ENCODE results near the gene CKS2. TPM values are rescaled to one million over a fixed set of nuclear protein-coding genes. Genes with fewer than 3 reads are reported as not detected.
"Not testable (repeated sequence)": the region's sequence is repeated elsewhere in the genome, so short reads cannot be mapped to it uniquely, and the experiment has no call there.

CKS2 gene
- total and polyA plus RNA-seq, 5 experiments from 2014 or later: 4.8 to 13.6 (median 7.0) TPM

DNA sequence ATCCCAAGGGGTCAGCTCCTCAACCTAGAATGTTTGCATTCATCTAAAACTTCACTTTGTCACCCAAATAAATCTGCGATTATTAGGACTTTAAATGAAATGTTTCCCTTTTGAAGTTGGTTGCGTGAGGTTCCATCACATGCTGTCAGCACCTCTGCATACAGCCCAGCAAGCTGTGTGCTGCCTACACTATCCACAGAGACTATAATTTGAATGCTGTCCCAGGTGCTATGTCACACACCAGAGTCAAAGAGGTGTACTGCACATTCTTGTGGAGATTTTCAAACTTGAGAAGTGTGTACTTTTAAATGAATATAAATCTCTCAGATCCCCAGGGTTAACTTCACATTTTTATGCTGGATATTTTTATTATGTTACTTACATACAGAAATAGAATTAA is 19.3 kb upstream of the CKS2 start:
- H3K36me3 Mint-ChIP-seq: peaks cover 2 to 17% (median 6%) of the 10 kb centered on the region in 3 donors
- no peak for DNase-seq
- POLR2A ChIA-PET: no interaction called here
- no peak overlapping the region for H3K27ac Mint-ChIP-seq
- no peak overlapping the region for H3K4me3 Mint-ChIP-seq
- H3K9me3 Mint-ChIP-seq: peaks cover 0 to 7% (median 0%) of the 10 kb centered on the region in 9 donors
- H3K4me1 Mint-ChIP-seq: no peaks in the 10 kb centered on the region
- no peak for ATAC-seq
- H3K27me3 Mint-ChIP-seq: peaks cover 0 to 12% (median under 1%) of the 10 kb centered on the region in 5 donors

DNA sequence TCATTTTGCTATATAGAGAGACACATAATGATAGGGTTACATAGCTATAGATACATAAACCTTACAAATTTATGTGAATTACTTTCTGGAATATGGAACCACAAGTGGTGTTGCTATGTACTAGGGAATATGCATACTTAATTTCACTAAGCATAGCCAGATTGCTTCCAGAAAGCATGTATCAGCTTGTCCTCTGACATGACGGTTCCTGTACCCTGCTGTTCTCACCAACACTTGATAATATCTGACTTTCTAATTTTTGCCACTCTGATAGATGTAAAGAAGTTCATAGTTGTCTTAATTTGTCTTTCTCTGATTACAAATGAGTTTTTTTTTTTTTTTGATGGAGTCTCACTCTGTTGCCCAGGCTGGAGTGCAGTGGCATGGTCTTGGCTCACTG is 18.0 kb upstream of the CKS2 start:
- POLR2A ChIA-PET: no interaction called here
- Mint-ChIP-seq H3K4me1 (no peaks in the 10 kb centered on the region), H3K9me3 (peaks cover 0 to 7% (median 0%) of the 10 kb centered on the region in 9 donors), H3K36me3 (peaks cover 2 to 8% (median 6%) of the 10 kb centered on the region in 3 donors), H3K4me3 (no peak overlapping the region), H3K27ac (no peak overlapping the region), H3K27me3 (peaks cover 0 to 14% (median 2%) of the 10 kb centered on the region in 5 donors)
- no peak for DNase-seq
- ATAC-seq: no peak

DNA sequence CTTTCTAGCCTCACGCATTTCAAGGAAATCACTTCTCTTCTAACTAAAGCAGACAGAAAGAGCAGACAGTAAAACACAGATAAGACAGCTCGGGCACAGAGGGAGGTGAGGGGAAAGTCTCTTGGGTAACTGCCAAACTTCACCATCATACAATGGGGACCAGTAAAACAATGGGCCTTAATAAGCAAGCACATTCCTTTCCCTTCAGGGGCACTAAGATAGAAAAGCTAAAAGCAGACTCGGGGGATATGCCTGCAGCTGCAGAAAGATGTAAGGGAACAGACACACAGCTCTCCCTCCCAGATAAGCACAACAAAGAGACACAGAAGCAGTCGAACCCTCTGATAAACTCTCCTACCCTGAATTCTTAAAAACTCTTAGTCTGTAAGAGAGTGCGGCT is 15.6 kb upstream of the CKS2 start:
- H3K4me1 Mint-ChIP-seq: no peaks in the 10 kb centered on the region
- H3K27ac Mint-ChIP-seq: no peak overlapping the region
- peaks cover 0 to 7% (median 0%) of the 10 kb centered on the region in 9 donors for H3K9me3 Mint-ChIP-seq
- ATAC-seq (no peak), DNase-seq (no peak)
- peaks cover 0 to 14% (median 2%) of the 10 kb centered on the region in 5 donors for H3K27me3 Mint-ChIP-seq
- POLR2A ChIA-PET: no interaction called here
- H3K4me3 Mint-ChIP-seq: no peak overlapping the region
- peaks cover 2 to 9% (median 6%) of the 10 kb centered on the region in 3 donors for H3K36me3 Mint-ChIP-seq

DNA sequence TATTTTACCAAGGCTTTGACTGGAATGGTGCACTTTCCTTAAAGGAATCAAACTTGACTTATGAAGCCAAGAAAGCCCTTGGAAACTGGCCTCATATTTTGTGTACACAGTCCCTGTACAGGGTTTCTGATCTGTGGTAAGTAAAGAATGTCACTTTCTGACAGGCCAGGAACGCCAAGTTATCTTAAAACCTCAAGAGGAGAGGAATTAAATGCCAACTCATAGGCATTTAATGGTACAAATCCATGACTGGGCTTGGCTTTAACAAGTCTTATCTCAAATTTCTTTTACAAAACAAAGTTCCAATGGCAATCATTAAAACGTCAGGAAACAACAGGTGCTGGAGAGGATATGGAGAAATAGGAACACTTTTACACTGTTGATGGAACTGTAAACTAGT is 9.0 kb upstream of the CKS2 start:
- H3K36me3 Mint-ChIP-seq, H3K27ac Mint-ChIP-seq, POLR2A ChIA-PET, DNase-seq, H3K27me3 Mint-ChIP-seq, H3K9me3 Mint-ChIP-seq, H3K4me3 Mint-ChIP-seq, ATAC-seq: not testable (repeated sequence)
- H3K4me1 Mint-ChIP-seq: peaks cover 0 to 13% (median 0%) of the 10 kb centered on the region in 4 donors

DNA sequence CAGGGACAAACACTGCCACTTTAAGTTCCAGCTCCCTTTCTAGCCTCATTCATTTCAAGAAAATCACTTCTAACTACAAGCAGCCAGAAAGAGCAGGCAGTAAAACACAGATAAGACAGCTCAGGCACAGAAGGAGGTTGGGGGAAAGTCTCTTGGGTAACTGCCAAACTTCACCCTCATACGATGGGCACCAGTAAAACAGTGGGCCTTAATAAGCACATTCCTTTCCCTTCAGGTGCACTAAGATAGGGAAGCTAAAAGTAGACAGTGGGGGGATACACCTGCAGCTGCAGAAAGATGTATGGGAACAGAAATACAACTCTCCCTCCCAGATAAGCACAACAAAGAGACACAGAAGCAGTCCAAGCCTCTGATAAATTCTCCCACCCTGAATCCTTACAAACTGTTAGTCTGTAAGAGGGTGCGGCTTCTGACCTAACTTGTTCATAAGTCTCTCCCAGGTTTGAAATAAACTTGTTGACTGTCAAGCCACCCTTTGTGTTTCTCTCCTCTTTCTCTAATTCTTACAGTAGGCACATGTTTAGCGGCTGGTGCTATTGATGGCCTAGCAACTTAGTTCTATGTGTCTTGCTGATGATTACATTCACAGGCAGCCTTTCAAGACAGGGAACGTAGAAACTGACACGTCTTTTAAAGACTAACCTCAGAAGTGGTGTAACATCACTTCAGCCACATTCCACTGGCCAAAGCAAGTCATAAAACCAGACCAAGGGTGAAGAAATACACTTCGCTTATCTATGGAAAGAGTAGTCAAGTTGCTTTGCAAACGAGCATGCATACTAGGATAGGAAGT is 6.8 kb upstream of the CKS2 start:
- Mint-ChIP-seq H3K27me3 (no peaks in the 10 kb centered on the region), H3K4me1 (peaks cover 0 to 19% (median 3%) of the 10 kb centered on the region in 4 donors), H3K9me3 (no peaks in the 10 kb centered on the region), H3K36me3 (peaks cover 0 to 5% (median 4%) of the 10 kb centered on the region in 3 donors), H3K27ac (peak overlapping the region in 1 of 10 donors; percentile 17), H3K4me3 (no peak overlapping the region)
- ATAC-seq (no peak), DNase-seq (no peak)
- POLR2A ChIA-PET: interaction anchor here (0.7 kb wide), 1 partner anchor 17 kb away, joined by 3 read pairs; no protein-coding TSS in a partner anchor

DNA sequence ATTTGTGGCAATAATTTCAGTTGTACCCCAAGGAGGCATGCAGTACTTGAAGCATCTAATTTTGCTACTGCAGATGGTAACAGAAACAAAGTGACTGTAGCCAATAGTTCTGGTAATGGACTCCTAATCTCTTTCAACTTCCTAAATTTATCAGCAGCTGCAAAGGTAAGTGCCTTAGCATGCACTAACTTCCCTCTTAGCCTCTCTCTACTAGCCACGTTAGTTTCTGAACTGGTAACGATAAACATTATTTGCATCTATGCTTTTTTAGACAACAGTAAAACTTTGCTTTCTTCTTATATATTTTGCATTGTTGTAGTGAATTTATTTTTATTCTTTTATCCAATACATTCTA is 6.2 kb upstream of the CKS2 start:
- Mint-ChIP-seq H3K36me3 (peaks cover 0 to 5% (median 4%) of the 10 kb centered on the region in 3 donors), H3K4me1 (peaks cover 0 to 24% (median 7%) of the 10 kb centered on the region in 4 donors), H3K4me3 (no peak overlapping the region), H3K9me3 (no peaks in the 10 kb centered on the region), H3K27me3 (no peaks in the 10 kb centered on the region), H3K27ac (no peak overlapping the region)
- no peak for DNase-seq
- ATAC-seq: no peak
- POLR2A ChIA-PET: no interaction called here

DNA sequence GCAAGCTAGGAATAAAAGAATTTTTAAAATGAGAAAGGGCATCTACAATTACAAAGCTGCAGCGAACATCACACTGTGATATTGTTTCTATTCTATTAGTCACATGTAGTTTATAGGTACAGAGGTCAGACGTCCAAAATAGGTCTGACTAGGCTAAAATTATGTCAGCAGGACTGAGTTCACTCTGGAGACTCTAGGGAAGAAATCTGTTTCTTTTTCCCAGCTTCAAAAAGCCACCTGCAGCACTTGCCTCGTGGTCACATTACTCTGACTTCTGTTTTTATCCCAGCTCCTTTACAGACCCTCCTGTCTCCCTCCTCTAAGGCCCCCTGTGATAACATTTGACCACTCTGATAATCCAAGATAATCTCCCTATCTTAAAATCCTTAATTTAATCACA is 5.1 kb upstream of the CKS2 start:
- no peak for ATAC-seq
- peak overlapping the region in 1 of 10 donors; percentile 5 for H3K27ac Mint-ChIP-seq
- POLR2A ChIA-PET: no interaction called here
- no peak overlapping the region for H3K4me3 Mint-ChIP-seq
- H3K27me3 Mint-ChIP-seq: no peaks in the 10 kb centered on the region
- H3K9me3 Mint-ChIP-seq: no peaks in the 10 kb centered on the region
- no peak for DNase-seq
- peaks cover 0 to 4% (median 3%) of the 10 kb centered on the region in 3 donors for H3K36me3 Mint-ChIP-seq
- peaks cover 4 to 32% (median 12%) of the 10 kb centered on the region in 4 donors for H3K4me1 Mint-ChIP-seq

DNA sequence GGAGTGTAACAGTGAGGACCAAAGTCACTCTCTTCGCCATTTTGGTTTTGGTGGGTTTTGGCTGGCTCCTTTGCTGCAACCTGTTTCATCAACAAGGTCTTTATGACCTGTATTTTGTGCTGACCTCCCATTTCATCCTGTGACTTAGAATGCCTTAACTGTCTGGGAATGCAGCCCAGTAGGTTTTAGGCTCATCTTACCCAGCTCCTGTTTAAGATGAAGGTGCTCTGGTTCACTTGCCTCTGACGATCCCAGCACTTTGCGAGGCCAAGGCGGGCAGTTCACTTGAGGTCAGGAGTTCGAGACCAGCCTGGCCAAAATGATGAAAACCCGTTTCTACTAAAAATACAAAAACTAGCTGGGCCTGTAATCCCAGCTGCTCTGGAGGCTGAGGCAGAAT is 1.8 kb upstream of the CKS2 start:
- H3K4me1 Mint-ChIP-seq: peaks cover 4 to 56% (median 21%) of the 10 kb centered on the region in 4 donors
- POLR2A ChIA-PET: interaction anchor here (2.9 kb wide), 1 partner anchor 10 kb away, joined by 29 read pairs; the partner anchor contains the start of gene SECISBP2
- DNase-seq (no peak), ATAC-seq (no peak)
- H3K36me3 Mint-ChIP-seq: peaks cover 0 to 4% (median 2%) of the 10 kb centered on the region in 3 donors
- H3K4me3 Mint-ChIP-seq: peak overlapping the region in 9 of 10 donors; percentile 71 to 97 (median 96)
- H3K27me3 Mint-ChIP-seq: no peaks in the 10 kb centered on the region
- H3K9me3 Mint-ChIP-seq: no peaks in the 10 kb centered on the region
- peak overlapping the region; percentile 84 to 100 (median 100) for H3K27ac Mint-ChIP-seq

DNA sequence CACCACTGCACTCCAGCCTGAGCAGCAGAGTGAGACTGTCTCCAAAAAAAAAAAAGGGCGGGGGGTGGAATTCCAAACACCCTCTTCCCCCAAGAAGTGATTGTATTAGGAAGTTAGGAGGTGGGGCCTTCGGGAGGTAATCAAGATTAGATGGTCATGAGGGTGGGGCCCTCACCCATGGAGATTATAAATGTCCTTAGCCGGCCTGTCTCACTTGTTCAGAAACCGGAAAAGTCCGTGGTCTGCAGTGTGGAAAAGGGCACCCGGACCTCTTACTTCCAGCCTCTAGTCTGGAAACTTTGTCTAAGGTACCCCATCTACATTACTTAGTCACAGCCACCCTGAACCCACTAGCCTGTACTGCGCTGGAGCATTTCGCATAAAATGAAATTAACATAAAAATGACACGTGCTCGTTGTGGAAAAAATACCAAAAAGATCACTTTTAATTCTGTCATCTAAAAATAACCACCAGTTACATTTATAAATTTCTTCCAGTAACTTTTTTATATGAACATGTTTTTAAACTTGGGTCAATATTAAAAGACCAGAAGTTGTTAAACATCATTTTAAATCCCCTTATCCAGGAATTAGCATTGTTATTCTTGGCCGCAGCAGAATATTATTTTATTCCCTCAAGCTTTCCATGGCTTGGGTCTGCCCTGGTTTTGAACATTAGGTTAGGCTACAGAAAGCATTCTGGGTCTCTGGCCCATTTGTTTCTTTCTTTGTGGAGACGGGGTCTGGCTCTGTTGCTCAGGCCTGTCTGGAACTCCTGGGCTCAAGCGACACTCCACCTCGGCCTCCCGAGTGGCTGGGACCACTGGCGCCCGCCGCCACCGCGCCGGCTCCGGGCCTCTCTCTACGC is 1.2 kb upstream of the CKS2 start:
- peaks cover 0 to 4% (median 0%) of the 10 kb centered on the region in 3 donors for H3K36me3 Mint-ChIP-seq
- H3K27me3 Mint-ChIP-seq: peaks cover 0 to 4% (median 0%) of the 10 kb centered on the region in 5 donors
- H3K27ac Mint-ChIP-seq: peak overlapping the region; percentile 84 to 100 (median 100)
- peak overlapping the region; percentile 71 to 97 (median 96) for H3K4me3 Mint-ChIP-seq
- no peaks in the 10 kb centered on the region for H3K9me3 Mint-ChIP-seq
- DNase-seq: peak in 1 of 10 donors; percentile 11
- ATAC-seq: no peak
- H3K4me1 Mint-ChIP-seq: peaks cover 4 to 54% (median 22%) of the 10 kb centered on the region in 4 donors
- POLR2A ChIA-PET: interaction anchor here (0.6 to 2.9 kb wide), 8 partner anchors 9 to 299 kb away, joined by 3 to 29 read pairs (median 4); partner anchors contain the start of gene SECISBP2

DNA sequence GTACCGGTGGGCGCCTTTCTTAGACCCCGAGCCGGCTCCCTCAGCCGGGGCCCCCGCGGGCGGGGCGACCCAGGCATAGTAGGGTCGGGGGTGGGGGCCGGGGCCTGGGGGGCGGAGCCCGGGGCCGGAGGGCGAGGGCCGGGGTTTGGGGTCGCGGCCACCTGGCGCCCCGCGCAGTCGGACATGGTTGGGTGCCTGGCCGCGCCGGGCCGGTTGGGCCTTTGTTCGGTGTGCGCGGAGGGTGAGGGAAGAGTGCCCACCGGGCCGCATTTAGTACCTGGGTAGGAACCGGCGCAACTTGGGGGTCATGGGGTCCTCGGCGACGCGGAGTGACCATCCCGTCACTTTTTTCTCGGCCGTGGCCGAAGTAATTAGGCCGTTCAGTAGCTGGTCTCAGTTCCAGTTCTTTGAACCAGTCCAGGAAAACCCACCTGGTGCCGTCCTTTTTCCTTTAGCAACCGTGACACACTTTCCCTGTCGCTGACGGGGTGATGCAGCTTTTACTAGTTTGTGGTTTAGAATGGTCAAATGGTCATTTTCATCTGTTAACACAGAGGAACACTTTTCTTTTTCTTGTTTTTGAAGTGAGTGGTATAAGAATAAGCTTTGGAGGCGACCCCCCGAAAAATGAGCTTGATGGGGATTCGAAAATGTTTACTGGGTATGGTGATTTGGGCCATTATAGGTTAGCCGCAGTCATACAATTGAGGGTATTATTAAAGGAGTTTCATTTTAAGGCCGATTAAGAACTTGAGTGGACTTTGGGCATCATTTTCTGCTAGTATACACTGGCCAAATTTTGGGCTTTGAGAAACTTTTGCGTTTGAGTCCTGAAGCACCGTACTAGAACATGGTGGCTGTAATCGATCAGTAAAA is 589 bp downstream of the CKS2 start:
- DNase-seq: peak in 2 of 10 donors; percentile 8 to 18

DNA sequence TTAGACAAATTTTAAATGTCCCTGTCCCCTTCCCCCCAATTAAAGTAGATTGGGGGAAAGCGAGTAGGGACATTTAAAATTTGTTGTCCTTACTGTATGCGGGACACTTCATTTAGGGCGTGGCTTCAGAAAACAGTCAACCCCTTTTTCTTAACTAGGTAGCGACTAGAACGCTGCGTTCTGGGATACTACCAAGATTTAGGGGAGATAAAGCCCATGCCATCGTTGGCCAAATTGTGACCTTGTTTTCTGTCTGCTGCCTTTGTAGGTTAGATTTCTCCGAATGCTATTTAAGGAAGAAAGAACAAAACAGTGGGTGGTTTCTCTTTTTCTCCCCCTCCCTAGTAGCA is 1.2 kb downstream of the CKS2 start:
- ATAC-seq: no peak
- POLR2A ChIA-PET: interaction anchor here (0.8 kb wide), 1 partner anchor 178 kb away, joined by 3 read pairs; no protein-coding TSS in a partner anchor
- Mint-ChIP-seq H3K27me3 (peaks cover 0 to 4% (median 0%) of the 10 kb centered on the region in 5 donors), H3K9me3 (no peaks in the 10 kb centered on the region), H3K27ac (peak overlapping the region in 2 of 10 donors; percentile 49 to 60), H3K4me1 (peaks cover 4 to 52% (median 22%) of the 10 kb centered on the region in 4 donors), H3K36me3 (peaks cover 0 to 8% (median 4%) of the 10 kb centered on the region in 3 donors), H3K4me3 (peak overlapping the region; percentile 56 to 97 (median 76))
- no peak for DNase-seq

More for the DNA sequence above, 589 bp downstream of the CKS2 start:
- no peak for ATAC-seq
- H3K4me1 Mint-ChIP-seq: peaks cover 4 to 49% (median 22%) of the 10 kb centered on the region in 4 donors
- H3K36me3 Mint-ChIP-seq: peaks cover 0 to 8% (median 2%) of the 10 kb centered on the region in 3 donors
- H3K27ac Mint-ChIP-seq: peak overlapping the region in 9 of 10 donors; percentile 97 to 100 (median 99)
- peak overlapping the region; percentile 90 to 97 (median 96) for H3K4me3 Mint-ChIP-seq
- no peaks in the 10 kb centered on the region for H3K9me3 Mint-ChIP-seq
- peaks cover 0 to 4% (median 0%) of the 10 kb centered on the region in 5 donors for H3K27me3 Mint-ChIP-seq
- POLR2A ChIA-PET: interaction anchor here (0.8 to 2.9 kb wide), 2 partner anchors 8 to 178 kb away, joined by 3 to 29 read pairs; partner anchors contain the start of gene SECISBP2
